Endothelial cell of umbilical vein (primary cell): ENCODE data around the gene PTAR1. TPM values are rescaled to one million over a fixed set of nuclear protein-coding genes. Genes with fewer than 3 reads are reported as not detected.
A peak's percentile ranks its signal among the peaks of the same experiment; 100 is the strongest.

Source experiments
- BruUV-seq: library from RNA; stranded (reverse); fragments of 400-500 nt; replicated peaks from 2 replicates; lab custom pipeline; 2021; lab: Mats Ljungman, UMichigan
- CTCF ChIA-PET: fragments of 300-600, 350-600 bp; sonication (Branson Sonifier 250); formaldehyde crosslinking; loops from one replicate; lab custom pipeline; 2021; ENCODE audit warnings: antibody characterized with exemption, inconsistent platforms; lab: Charles Lee
- POLR2A ChIA-PET: fragments of 300-600, 350-600 bp; sonication (Branson Sonifier 250); formaldehyde crosslinking; loops from one replicate; lab custom pipeline; 2021; ENCODE audit warnings: antibody characterized with exemption, inconsistent platforms; lab: Charles Lee
- DNase-seq: peaks from one replicate; pipeline ENCODE4 v3.0.0-alpha.2; 2011; ENCODE audit warnings: low read depth, low spot score
- FAIRE-seq: peaks from 2 replicates; lab custom pipeline; 2011; peaks lifted over from hg19 to GRCh38; lab: Jason Lieb, UNC
- H2AFZ ChIP-seq: 2 replicates; pipeline ENCODE4 v1.6.0; 2012; ENCODE audit warnings: low read depth, low read length, control low read depth, inconsistent platforms
- H3K27ac ChIP-seq: 2 replicates; pipeline ENCODE4 v1.5.1; 2011; ENCODE audit warnings: low read depth, mild to moderate bottlenecking, control low read depth, low read length, moderate library complexity; ENCODE audit not compliant: insufficient read depth
- H3K27me3 ChIP-seq, 2 experiments: 2 replicates each; pipeline versions ENCODE4 v1.6.0 to v1.6.1; 2011; ENCODE audit warnings: low read length in 2 of 2, mixed read lengths in 1 of 2; ENCODE audit not compliant: control insufficient read depth in 2 of 2, insufficient read depth in 2 of 2
- H3K36me3 ChIP-seq, 2 experiments: 2 replicates in 1 of 2; 3 replicates in 1 of 2; pipeline ENCODE4 v1.5.1; 2011; ENCODE audit warnings: low read length in 2 of 2, mild to moderate bottlenecking in 1 of 2, moderate library complexity in 1 of 2; ENCODE audit not compliant: control insufficient read depth in 2 of 2, insufficient read depth in 2 of 2; ENCODE audit errors: extremely low read depth in 1 of 2
- H3K4me1 ChIP-seq: 3 replicates; pipeline ENCODE4 v1.5.1; 2011; ENCODE audit warnings: mild to moderate bottlenecking, low read length; ENCODE audit not compliant: control insufficient read depth, insufficient read depth; ENCODE audit errors: extremely low read depth
- H3K4me2 ChIP-seq: 2 replicates; pipeline ENCODE4 v1.6.1; 2011; ENCODE audit warnings: low read length, control low read depth, mixed read lengths; ENCODE audit not compliant: insufficient read depth
- H3K4me3 ChIP-seq, 3 experiments: fragments of 200-600 bp in 1 of 3; sonication (generic), shearing (Covaris generic) in 1 of 3; replicated peaks in 1 of 3; 2 replicates each; pipeline ENCODE4 v1.5.1; 2011 to 2016; ENCODE audit warnings: control low read depth in 3 of 3, low read length in 3 of 3, mild to moderate bottlenecking in 2 of 3, inconsistent platforms in 1 of 3, low read depth in 1 of 3, moderate library complexity in 1 of 3; ENCODE audit not compliant: insufficient read depth in 1 of 3
- H3K79me2 ChIP-seq: 2 replicates; pipeline ENCODE4 v1.6.0; 2012; ENCODE audit warnings: low read length, inconsistent platforms; ENCODE audit not compliant: control insufficient read depth, insufficient read depth
- H3K9ac ChIP-seq: replicated peaks from 2 replicates; pipeline ENCODE3; 2011; ENCODE audit warnings: low read length, control low read depth; ENCODE audit not compliant: insufficient read depth; ENCODE audit errors: extremely low read depth
- H3K9me1 ChIP-seq: replicated peaks from 3 replicates; pipeline ENCODE4 v1.6.0; 2011; ENCODE audit warnings: mild to moderate bottlenecking, low read length; ENCODE audit not compliant: control insufficient read depth, insufficient read depth; ENCODE audit errors: extremely low read depth
- H3K9me3 ChIP-seq: replicated peaks from 2 replicates; pipeline ENCODE4 v1.5.1; 2012; ENCODE audit warnings: low read length, inconsistent platforms; ENCODE audit not compliant: control insufficient read depth, insufficient read depth
- H4K20me1 ChIP-seq: replicated peaks from 2 replicates; pipeline ENCODE3; 2011; ENCODE audit warnings: mild to moderate bottlenecking, low read length; ENCODE audit not compliant: control insufficient read depth, insufficient read depth; ENCODE audit errors: extremely low read depth
- FOS ChIP-seq: IDR thresholded peaks from 2 replicates; pipeline ENCODE4 v1.6.1; 2011; ENCODE audit warnings: mild to moderate bottlenecking, low read length, moderate library complexity, borderline replicate concordance; ENCODE audit not compliant: insufficient read depth
- GATA2 ChIP-seq: IDR thresholded peaks from 2 replicates; pipeline ENCODE4 v1.7.0; 2011; ENCODE audit warnings: low read depth, mild to moderate bottlenecking, moderate library complexity, mixed read lengths, low read length; ENCODE audit not compliant: insufficient read length, insufficient read depth
- JUN ChIP-seq: IDR thresholded peaks from 2 replicates; pipeline ENCODE4 v1.6.1; 2011; ENCODE audit warnings: borderline replicate concordance, low read depth; ENCODE audit not compliant: insufficient read length, insufficient read depth
- MAX ChIP-seq: IDR thresholded peaks from 2 replicates; pipeline ENCODE4 v1.6.1; 2011; ENCODE audit not compliant: insufficient read depth, insufficient read length
- MYC ChIP-seq: IDR thresholded peaks from one replicate; pipeline ENCODE4 v1.6.1; 2011; ENCODE audit warnings: mild to moderate bottlenecking, low read depth, low read length
- dilution Hi-C: fragments of 300-500 bp; cut with MboI; formaldehyde crosslinking; loops from one replicate; pipeline ENCODE4 v1.15.0; 2019; ENCODE audit warnings: low sequenced_read_pairs; ENCODE audit not compliant: extremely low pct_ligation_motif_present
- intact Hi-C: fragments of 100-400 bp; cut with micrococcal nuclease; formaldehyde crosslinking; loops from one replicate; pipeline ENCODE4 v1.10.0; 2022
- polyA plus RNA-seq, 4 experiments: library from polyadenylated mRNA; depleted of rRNA in 3 of 4; stranded (reverse) in 3 of 4; unstranded in 1 of 4; fragments of >200 nt; gene quantifications; 2 replicates each; pipeline versions ENCODE4 v1.2.1 to v1.2.3, GENCODE V29; 2011 to 2012; ENCODE audit warnings: missing spikeins in 1 of 4
- total RNA-seq: library from RNA; stranded (reverse); gene quantifications from 2 replicates; pipeline ENCODE4 v1.2.3, GENCODE V29; 2021
- TF ChIP-seq, protein P1 (sequence below), 2 donors: IDR thresholded peaks; 1 replicate in 1 of 2; 2 replicates in 1 of 2; pipeline ENCODE4 v1.5.1; 2011; ENCODE audit warnings: low read length in 2 of 2, mild to moderate bottlenecking in 2 of 2, moderate library complexity in 2 of 2, control low read depth in 1 of 2, inconsistent platforms in 1 of 2, low read depth in 1 of 2; ENCODE audit not compliant: insufficient read depth in 1 of 2; ENCODE audit errors: extremely low read depth in 1 of 2

PTAR1 gene
- total and polyA plus RNA-seq, 2 donors (not counting 3 experiments of a cell fraction or from before 2014, with no cell fraction given) = 8.1 to 46.8 TPM

DNA sequence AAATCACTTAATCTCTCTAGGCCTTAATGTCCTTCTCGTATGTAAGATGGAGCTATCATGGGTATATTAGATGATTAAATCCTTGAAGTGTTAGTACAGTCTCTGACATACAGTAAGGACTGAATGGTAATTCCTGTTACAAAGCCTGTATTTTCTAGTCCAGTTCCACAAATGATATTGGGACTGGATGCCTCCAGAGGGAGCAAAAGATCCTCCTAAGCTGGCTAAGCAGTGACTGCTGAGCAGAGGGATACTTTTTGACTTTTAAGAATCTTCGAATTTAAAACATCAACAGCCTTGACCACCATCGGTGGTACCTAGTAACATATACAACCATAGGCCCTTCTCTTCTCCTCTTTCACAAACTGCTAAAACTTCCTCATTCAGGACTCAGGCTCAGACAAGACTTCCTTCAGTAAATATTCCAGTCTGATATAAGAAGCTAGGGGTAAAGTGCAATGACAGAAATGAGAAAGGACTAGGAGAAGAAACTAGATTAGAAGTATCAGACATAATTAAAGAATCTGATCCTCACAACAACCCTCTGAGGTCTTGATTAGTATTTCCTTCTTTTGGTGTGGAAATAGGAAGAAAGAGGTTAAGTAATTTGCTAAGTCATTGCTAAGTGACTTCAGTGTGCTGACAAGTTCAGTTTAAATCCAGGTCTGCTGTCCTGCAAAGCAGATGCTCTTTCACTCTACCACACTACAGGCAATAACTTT lies 13.9 kb downstream of the PTAR1 start:
- Histone ChIP-seq H3K9me1 (no peaks in the 10 kb centered on the region), H3K27me3 (no peaks in the 10 kb centered on the region), H2AFZ (no peak overlapping the region), H3K27ac (no peak overlapping the region), H3K9me3 (no peaks in the 10 kb centered on the region), H3K4me2 (no peak overlapping the region), H3K79me2 (peaks cover 29% of the 10 kb centered on the region), H3K9ac (no peak overlapping the region), H3K36me3 (peaks cover 3 to 12% of the 10 kb centered on the region in 2 experiments), H4K20me1 (peaks cover 2% of the 10 kb centered on the region), H3K4me3 (no peak overlapping the region), H3K4me1 (peaks cover 3% of the 10 kb centered on the region)
- ChIA-PET POLR2A (interaction anchor here (1.3 kb wide), 1 partner anchor 13 kb away, joined by 3 read pairs; no protein-coding TSS in a partner anchor), CTCF (interaction anchor here (1.0 to 4.7 kb wide), 21 partner anchors 10 to 857 kb away, joined by 3 to 31 read pairs (median 5); partner anchors contain the start of gene APBA1)
- FAIRE-seq (peak; percentile 69), DNase-seq (peak; percentile 34)
- dilution Hi-C loops (no loop called here), intact Hi-C loops (loop anchor here (5.0 kb wide), 1 partner anchor 171 kb away; no protein-coding TSS in a partner anchor)
- BruUV-seq = no TSS peak
- TF ChIP-seq GATA2 (no peak), MYC (no peak), JUN (no peak), FOS (no peak), MAX (no peak)
- TF ChIP-seq, protein P1, sequence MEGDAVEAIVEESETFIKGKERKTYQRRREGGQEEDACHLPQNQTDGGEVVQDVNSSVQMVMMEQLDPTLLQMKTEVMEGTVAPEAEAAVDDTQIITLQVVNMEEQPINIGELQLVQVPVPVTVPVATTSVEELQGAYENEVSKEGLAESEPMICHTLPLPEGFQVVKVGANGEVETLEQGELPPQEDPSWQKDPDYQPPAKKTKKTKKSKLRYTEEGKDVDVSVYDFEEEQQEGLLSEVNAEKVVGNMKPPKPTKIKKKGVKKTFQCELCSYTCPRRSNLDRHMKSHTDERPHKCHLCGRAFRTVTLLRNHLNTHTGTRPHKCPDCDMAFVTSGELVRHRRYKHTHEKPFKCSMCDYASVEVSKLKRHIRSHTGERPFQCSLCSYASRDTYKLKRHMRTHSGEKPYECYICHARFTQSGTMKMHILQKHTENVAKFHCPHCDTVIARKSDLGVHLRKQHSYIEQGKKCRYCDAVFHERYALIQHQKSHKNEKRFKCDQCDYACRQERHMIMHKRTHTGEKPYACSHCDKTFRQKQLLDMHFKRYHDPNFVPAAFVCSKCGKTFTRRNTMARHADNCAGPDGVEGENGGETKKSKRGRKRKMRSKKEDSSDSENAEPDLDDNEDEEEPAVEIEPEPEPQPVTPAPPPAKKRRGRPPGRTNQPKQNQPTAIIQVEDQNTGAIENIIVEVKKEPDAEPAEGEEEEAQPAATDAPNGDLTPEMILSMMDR (IDR thresholded peaks at IDR 0.05; ENCODE audit: extremely low read depth in 1 of 2, insufficient read depth in 1 of 2, low read depth in 1 of 2, low read length in 2 of 2) = peak in 1 of 2 donors; percentile 8
